ENCODE data around the gene ANXA11.

Gene ANXA11

DNA sequence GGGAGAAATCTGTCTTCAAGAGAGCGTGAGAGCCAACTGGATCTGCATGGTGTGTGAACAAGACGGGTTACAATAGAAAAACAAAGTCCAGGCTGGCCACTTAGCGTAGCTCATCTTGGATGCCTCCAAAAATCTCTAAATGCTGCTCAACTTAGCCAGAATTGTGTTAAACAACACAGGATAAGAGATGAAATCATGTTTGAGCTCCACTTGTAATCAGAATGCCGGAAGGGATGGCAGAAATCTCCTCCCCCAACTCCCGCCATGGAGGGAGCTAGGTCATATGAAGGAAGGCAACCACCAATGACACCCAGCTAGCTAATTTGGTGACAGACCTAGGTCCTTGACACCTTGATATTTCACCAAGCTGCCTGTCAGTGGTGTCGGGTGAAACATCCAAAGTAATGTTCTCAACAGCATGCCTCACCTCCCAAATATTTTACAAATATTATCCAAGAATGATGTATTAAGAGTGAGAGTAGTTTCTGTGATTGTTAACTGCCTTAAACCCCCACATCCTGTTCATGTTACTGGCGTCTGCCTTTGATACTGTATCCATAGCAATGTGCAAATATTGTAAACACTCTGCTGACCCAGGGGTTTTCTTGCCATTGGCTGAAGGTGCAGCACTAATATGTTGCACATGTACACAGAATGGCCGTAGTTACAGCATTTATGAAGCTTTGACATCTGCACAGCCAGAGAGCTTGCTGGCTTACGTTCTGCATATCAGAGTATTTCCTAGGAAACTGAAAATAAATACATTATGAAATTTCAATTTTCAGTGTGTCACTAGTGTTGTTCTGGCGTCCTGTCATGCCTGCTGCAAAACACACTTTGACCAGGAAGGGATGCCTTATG is 101.0 kb downstream of the ANXA11 start:
- DNase-seq (ENCODE audit: low read depth): no peak

Measured in stimulated activated CD4-positive, alpha-beta T cell treated with anti-CD3 and anti-CD28 coated beads, Interleukin-2, amount 100 ng/mL, for 4 hours (primary cell).